ENCODE data around the gene LONRF2.

Gene LONRF2

GRCh38 chr2:100230754-100231153, 91.5 kb downstream of the LONRF2 start:
- FAIRE-seq, result no peak

GRCh38 chr2:100228967-100229366, 93.3 kb downstream of the LONRF2 start:
- no peak for FAIRE-seq

GRCh38 chr2:100228415-100228814, 93.9 kb downstream of the LONRF2 start:
- no peak for FAIRE-seq

- FAIRE-seq, result no peak
Measured at GRCh38 chr2:100224988-100225710, 97.2 kb downstream of the LONRF2 start.

- FAIRE-seq, result no peak
Measured at GRCh38 chr2:100223502-100223901, 98.8 kb downstream of the LONRF2 start.

Data from A204.1 (cell line).